HG03378 (cell line): Measurements from ENCODE around the gene PALM3.

ENCODE experiments used
- ATAC-seq: cut with Tn5 transposase; IDR thresholded peaks from one replicate; pipeline ENCODE4 v1.9.1; 2021; ENCODE audit warnings: mild to moderate bottlenecking, moderate library complexity; ENCODE audit not compliant: unreplicated experiment

The PALM3 gene, protein sequence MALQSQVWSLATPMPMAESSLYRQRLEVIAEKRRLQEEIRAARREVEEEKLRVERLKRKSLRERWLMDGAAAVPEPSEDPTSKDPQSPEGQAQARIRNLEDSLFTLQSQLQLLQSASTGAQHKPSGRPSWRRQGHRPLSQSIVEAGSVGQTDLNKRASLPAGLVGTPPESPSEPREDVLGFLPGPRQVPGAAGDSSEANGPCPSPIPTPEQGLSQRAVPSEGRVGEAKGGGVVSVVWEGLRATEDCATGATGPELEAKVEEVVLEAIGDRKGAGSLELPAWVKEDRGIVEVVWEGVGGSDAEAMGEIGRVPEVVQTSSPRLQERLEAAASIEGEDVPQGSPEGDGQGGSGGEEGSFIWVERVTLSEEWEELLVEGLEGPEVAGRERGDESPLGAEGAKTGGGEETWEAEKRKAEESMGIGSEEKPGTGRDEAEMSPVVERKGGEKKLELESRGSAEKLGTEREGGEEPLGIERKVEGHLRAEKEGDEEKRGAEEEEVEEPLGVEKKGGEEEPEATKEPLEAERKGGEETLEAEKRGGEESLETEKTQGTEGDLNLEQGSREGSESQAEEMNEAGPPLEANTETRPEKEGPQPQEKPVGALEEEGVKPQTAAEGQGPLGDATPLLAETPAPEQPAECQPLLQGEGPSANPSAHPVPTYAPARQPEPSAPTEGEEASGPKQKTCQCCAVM

DNA sequence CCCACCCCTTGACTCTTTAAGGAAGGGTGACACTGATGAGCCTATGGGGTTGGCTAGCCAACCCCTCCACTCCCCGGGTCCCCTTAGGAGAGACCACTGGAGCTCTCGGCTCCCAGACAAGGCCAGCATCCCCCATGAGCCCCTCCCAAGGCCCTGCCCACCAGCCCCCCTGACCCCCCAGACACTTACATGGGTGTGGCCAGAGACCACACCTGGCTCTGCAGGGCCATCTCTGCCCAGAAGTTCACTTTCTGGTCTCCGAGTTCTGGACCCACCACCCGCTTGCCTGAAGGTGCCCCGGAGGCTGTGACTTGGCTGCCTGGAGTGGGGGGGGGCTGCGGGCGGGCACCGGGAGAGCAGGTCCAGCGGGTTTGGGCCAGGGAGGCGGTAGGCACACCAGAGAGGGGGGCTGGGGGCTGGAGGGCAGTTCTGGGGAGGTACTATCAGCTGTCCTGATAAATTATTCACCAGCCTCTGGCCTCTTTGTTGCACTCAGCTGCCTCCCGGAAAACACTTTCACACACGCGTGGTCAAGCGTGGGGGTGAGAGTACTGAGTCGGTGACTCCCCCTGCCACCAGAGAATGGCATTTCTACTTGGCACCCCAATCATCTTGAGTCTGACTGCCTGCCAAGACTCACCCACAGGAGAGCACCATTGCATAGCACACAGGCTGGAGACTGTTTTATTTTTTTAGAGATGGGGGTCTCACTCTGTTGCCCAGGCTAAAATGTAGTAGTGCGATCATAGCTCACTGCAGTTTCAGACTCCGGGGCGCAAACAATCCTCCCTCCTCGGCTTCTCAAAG is at the start of gene PALM3:
Gene PALM3, minus strand, starts transcription at position 326 of the 807 bp plus-strand sequence. Its CDS starts 96 bp downstream, at position 230.
- no peak for ATAC-seq

GRCh38 chr19:14111486-14111885 is 49.6 kb upstream of the PALM3 start:
- ATAC-seq = no peak

- no peak for ATAC-seq
Observed at GRCh38 chr19:14110650-14111049, 48.8 kb upstream of the PALM3 start.

DNA sequence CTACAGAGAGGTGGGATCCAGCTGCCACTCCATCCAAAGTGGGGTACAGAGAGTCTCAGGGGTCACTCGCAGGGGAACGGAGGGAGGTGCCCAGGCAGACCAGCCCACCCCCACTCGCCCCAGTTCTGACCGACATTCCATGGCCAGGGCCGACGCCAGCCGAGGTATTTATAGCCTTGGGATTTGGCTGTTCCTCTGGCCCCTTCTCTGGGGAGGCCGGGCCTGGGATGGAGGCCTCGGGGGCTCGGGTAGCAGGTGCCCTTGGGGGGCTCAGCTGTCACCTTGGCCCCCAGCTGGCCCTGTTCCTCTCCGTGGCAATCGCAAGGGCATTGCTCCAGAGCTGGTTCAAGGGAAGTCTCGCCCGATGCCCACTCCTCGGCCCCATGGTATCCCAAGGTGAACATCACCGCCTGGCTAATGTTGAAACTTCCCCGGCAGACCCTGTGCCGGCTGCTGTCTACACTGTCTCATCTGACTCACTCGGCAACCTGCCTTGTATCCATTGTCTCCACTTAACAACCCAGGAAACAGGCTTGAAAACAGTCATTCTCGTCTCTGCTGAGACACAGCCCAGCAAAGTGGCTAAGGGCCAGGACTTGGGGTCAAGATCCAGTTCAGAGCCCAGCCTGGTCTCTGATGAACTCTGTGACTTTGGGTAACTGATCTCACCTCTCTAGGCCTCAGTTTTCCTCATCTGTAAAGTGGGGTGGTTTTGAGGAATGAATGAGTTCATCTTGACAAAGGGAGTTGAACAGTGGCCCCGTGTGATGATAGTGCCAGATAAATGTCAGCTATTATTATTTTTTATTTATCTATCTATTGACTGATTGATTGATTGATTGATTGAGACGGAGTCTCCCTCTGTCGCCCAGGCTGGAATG is 45.9 kb upstream of the PALM3 start:
- ATAC-seq = no peak

DNA sequence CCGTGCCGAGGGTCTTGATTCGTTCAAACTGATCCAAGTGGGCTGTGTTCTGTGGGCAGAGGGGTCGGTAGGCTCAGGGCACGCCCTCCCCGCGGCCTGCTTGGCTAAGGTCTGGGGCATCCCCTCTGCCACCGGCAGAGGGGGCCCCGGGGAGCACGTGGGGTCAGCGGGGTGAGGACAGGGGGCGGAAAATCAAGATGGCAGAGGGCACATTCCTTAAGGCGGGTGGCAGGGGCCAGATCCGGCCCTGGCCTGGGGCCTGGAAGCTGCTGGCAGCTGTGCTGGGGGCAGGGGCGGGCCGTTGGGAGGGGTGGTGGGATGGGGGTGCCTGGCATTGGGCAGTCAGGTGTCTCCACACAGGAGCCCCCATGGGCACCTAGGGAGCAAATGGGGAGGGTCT is 45.0 kb upstream of the PALM3 start:
- ATAC-seq = no peak

DNA sequence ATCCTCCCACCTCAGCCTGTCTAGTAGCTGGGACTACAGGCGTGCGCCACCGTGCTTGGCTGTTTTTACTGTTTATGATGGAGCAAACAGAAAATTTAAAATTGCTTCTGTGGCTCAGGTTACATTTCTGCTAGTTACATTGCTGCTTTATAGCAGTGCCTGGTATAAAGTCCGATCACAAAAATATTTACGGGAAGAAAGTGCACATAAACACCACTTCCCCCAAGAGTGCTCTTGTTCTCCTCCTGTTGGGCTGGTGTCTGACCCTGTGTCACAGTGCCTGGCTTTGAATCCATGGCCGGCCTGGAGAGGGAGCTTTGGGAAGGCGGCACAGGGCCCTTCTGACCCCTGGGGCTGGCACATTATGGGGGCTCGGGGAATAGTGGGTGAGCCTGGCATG is 43.8 kb upstream of the PALM3 start:
- no peak for ATAC-seq

GRCh38 chr19:14103310-14103709 is 41.4 kb upstream of the PALM3 start:
- ATAC-seq = no peak

DNA sequence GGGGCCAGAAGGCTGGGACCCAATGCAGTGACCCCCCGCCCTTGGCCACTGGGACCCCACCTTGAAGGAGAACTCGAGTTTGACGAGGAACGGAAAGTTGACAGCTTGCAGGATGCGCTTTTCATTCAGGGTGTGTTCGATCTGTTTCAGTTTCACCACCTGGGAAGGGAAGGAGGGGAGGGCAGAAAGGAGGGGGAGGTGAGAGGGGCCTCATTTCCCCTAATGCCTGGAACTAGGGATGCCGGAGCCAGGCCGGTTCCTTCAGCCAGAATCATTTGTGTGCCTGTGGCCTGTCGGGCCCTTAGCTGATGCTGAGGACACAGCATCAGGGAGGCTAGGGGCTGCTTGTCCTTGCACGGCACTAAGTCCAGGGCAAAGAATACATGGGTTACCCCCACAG is 40.9 kb upstream of the PALM3 start:
- ATAC-seq = no peak

DNA sequence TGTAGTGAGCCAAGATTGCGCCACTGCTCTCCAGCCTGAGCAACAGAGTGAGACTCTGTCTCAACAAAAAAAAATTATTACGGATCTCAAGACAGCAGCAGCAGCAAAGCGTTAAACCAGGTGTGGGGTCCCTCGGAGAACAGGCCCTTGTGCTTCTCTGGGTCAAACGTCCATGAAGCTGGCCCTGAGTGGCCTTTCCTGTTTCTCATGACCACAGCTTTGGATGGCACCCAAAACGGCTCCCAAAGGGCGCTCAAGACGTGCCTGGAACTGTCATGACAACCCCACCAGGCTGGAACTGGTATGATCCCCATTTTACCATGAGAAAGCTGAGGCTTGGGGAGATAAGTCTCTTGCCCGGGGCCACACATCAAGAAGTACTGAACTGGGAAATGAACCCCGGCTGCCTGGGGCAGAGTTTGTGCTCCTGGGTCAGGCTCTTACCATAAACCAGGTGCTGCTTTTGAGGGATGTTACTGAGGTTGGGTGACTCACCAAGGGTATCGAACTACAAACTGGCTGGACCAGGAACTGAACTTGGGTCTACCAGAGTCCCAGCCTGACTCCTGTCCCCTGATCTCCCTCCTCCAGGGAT is 40.3 kb upstream of the PALM3 start:
- ATAC-seq = no peak

- ATAC-seq = no peak
Observed at GRCh38 chr19:14101003-14101545, 39.2 kb upstream of the PALM3 start.

- no peak for ATAC-seq
Observed at GRCh38 chr19:14097532-14098151, 35.8 kb upstream of the PALM3 start.

DNA sequence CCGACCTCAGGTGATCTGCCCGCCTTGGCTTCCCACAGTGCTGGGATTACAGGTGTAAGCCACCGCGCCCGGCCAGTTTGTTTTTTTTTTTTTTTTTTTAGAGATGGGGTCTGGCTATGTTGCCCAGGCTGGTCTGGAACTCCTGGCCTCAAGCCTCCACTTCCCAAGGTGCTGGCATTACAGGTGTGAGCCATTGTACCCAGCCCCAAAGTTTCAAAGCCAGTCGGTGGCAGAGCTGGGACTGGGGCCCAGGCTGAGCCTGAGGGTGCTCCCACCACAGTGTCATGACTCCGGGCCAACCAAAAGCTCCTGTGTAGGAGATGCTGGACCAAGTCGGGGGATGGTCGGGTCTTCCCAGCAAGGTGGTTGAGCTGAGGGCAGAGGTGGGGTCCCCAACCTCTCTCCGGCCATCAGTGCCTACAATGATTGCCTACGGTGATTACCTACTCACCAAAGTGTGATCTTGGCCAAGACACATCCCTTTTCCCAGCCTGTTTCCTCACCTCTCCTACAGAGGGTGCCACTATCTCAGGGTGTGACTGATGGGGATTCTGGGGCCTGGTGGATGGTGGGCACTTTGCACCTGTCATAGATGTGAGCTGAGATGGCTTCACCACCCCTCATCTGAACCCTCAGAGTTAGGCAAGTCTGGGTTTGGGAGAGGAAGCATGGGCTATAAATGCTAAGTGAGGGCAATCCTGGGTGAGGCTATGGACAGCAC is 34.6 kb upstream of the PALM3 start:
- no peak for ATAC-seq

GRCh38 chr19:14094854-14095253 is 33.0 kb upstream of the PALM3 start:
- ATAC-seq = no peak

- ATAC-seq = no peak
Observed at GRCh38 chr19:14093117-14093823, 31.4 kb upstream of the PALM3 start.

DNA sequence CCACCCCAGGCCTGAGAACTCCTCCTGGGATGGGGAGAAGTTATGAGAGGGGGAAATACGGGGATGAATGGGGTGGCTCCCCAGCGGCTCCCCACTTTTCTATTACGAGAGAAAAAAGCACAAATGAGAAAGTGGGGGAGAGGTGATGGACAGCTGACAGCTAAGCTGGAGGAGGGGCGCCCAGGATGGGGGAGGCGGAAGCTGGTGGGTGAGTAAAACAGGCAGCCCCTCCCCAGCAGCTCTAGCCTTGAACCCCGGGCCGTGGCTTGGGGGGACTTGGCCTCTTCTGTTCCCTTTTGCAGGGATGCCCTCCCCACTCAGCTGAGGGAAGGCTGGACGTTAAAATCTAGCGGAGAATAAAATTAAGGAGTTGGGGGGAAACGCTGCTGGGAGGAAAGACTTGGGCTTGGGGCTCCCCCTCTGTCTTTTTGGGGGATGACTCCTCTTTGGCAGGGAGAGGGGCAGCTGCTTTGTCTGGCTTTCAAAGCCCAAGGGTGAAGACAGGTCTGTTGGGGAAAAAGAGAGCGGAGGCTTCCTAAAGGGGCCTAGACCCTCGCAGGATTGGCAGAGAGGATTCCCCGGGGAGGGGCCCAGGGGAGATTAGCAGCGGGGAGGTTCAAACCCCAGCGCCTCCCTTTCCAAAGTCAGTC is 30.1 kb upstream of the PALM3 start:
- ATAC-seq = no peak

GRCh38 chr19:14091081-14091812 is 29.4 kb upstream of the PALM3 start:
- ATAC-seq = no peak

DNA sequence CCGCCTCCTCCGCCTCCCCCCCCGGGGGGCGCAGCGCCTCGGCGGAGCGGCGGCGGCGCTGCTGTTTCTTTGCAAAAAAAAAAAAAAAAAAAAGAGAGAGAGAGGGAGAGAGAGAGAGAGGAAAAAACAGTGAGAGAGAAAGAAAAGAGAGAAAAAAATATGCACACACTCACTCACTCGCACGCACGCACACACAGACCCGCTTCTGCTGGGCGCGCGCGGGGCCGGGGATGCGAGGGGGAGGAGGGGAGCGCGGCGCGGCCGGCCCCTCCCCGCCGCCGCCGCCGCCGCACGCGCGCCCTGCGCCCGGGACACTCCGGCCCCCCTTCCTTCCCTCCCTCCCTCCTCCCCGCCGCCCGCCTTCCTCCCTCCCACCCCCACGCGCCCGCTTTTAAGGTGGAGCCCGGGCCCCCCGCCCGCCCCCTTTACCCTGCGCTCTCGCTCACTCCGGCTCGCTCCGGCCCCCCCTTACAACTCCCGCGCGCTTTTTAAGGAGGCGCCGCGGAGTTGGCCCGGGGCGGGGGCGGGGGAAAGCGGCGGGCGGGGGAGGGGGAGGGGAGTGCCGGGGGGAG is 28.7 kb upstream of the PALM3 start, which contains the start of gene SAMD1:
Gene SAMD1, minus strand, starts transcription at position 243 of the 572 bp plus-strand sequence.
- no peak for ATAC-seq
